Vein endothelial cell (primary cell): ENCODE measurements around the gene HIVEP3. TPM values are rescaled to one million over a fixed set of nuclear protein-coding genes. Genes with fewer than 3 reads are reported as not detected.

Experiments used
- small RNA-seq: library from RNA; depleted of rRNA; stranded (forward); fragments of <200 nt; gene quantifications from one replicate; pipeline ENCODE3, GENCODE V24; 2012
- total RNA-seq: library from RNA; depleted of rRNA; stranded (reverse); fragments of >200 nt; gene quantifications from 2 replicates; pipeline ENCODE4 v1.2.3, GENCODE V29; 2012

Gene HIVEP3
- 1.2 and 1.3 TPM in 2 replicates for total RNA-seq

GRCh38 chr1:41918450-41919043 lies at the start of gene HIVEP3:
HIVEP3 (minus strand) TSS chr1:41918922.

DNA sequence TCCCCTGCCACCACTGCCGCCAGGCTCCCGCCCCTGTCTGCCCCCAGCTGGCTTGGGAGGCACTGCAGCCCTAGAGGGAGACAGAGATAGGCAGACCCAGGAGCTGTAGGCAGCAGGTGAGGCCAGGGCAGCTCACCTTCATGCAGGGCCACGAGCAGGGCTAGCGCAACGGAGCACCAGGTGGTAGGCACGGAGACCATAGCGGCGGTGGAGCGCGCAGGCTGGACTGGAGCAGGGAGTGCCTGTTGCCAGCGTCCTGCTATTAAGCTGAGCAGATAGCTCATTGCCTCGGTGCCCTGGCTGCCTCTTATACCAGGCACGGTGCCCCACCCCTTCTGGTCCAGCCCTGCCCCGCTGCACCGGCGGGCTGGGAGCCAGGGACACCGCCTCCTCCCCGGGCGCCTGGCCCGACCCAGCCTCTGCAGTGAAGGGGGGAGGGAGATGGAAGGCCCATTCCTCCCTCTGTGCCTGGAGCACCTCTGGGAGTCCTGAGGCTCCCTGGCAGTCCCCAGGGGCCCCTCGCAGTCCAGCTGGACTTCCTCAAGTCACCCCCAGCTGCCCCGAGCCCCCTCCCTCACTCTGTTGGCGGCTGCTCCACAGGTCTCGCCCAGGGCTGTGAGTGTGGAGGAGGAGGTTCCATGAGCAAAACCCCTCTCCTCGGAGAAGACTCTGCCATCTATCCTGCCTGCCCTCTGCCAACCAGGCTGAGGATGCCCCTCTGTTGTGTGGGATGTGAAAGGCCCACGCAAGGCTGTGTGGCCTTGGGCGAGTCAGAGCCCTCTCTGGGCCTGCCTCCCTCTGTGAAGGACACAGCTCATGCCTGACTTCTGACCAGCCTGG lies 434.1 kb downstream of the HIVEP3 start, which contains the start of gene EDN2:
Gene EDN2 (minus strand): TSS at position 282 of the 840 bp plus-strand sequence. CDS start 82 bp downstream, at position 200.

Small RNA genes lying within 50 kb of the gene (small RNA-seq; reads per million reads assigned to genes)
- gene RNA5SP45 = not detected

Other genes starting within 250 kb of the HIVEP3 start
- gene GUCA2B, start 234.5 kb upstream of the HIVEP3 start, total RNA-seq = not detected in 2 replicates
- not detected in 2 replicates for gene GUCA2A, start 245.8 kb upstream of the HIVEP3 start, total RNA-seq